KG1 (cell line): Measurements from ENCODE around the gene AP5Z1.

Experiments
- DNase-seq: peaks from one replicate; lab custom pipeline; 2025; lab: John Stamatoyannopoulos, UW

The AP5Z1 gene

DNA sequence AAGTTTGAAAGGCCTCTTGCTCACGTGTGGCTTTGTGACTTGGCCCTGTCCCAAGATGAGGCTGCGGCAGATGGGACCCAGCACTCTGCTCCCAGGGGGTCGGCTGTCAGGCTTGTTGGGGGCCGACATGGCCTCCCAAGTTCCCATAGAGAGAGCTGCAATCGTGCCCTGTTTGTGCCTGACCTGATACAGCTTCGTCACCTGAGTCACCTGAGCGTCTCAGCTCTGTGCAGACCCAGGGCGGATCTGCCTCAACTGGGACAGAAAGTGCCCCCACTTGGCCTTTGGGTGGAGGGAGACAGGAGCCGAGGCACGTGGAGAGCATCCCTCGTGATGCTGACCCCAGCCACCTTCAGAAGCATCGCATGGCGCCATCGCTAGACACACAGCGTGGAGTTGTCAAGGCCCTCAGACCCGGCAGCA lies 64.7 kb downstream of the AP5Z1 start:
- no peak for DNase-seq
